ENCODE results near the gene SNX1.

DNA sequence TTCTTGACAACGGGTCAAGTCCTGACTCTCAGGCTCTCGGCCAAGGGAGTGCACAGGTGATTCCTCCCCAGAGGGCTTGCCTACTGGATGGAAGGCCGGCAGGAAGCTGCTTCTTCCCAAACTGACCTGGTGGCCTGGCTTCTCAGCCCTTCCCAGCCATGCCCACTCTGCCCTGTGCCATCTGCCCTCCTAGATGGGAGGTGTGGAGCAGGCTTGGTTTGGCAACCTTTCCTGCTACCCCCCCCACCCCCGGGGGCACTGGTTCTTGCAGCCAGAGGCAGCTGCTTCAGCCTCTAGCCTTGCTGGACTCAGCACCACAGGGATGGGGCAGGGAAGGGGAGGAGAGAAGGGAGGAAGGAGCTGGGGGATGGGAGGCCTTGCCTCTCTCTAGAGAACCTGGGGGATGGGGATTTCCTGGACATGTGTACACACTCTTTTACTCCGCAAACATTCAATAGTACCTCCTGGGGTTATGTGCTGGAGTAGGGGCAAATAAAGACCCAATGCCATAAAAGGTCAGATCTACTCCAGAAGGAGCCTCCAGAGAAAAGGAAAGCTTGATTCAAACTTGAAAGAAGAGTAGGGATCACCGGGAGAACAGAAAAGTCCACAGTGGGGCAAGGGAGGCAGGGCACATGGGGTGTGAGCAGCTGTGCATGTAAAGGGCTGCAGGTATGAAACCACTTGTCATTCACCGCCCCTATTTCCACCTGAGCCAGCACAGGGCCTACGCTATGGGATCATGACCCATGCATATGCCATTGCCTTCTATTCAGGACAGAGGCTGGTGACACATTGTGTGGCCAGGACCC is 45.3 kb upstream of the SNX1 start:
- TF ChIP-seq, protein P1, sequence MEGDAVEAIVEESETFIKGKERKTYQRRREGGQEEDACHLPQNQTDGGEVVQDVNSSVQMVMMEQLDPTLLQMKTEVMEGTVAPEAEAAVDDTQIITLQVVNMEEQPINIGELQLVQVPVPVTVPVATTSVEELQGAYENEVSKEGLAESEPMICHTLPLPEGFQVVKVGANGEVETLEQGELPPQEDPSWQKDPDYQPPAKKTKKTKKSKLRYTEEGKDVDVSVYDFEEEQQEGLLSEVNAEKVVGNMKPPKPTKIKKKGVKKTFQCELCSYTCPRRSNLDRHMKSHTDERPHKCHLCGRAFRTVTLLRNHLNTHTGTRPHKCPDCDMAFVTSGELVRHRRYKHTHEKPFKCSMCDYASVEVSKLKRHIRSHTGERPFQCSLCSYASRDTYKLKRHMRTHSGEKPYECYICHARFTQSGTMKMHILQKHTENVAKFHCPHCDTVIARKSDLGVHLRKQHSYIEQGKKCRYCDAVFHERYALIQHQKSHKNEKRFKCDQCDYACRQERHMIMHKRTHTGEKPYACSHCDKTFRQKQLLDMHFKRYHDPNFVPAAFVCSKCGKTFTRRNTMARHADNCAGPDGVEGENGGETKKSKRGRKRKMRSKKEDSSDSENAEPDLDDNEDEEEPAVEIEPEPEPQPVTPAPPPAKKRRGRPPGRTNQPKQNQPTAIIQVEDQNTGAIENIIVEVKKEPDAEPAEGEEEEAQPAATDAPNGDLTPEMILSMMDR (IDR thresholded peaks at IDR 0.05; ENCODE audit: insufficient read depth, low read depth, low read length): no peak
- no peak for TF ChIP-seq EZH2 (IDR thresholded peaks at IDR 0.05; ENCODE audit: insufficient read depth, low read length)

Measured in astrocyte (in vitro differentiated cells and primary cell).